Naive thymus-derived CD4-positive, alpha-beta T cell (primary cell): Measurements from ENCODE around the gene SLC66A2. TPM values are rescaled to one million over a fixed set of nuclear protein-coding genes. Genes with fewer than 3 reads are reported as not detected.
"Not testable (repeated sequence)": the region's sequence is repeated elsewhere in the genome, so short reads cannot be mapped to it uniquely, and the experiment has no call there.

Source experiments
- ATAC-seq: fragments of 150-1000 bp; cut with Tn5 transposase; 2 replicates; pipeline ENCODE4 v1.10.0; 2021; ENCODE audit warnings: mild to moderate bottlenecking, moderate library complexity
- CTCF ChIA-PET: fragments of 350-600 bp; sonication (Branson Sonifier 250); formaldehyde crosslinking; loops from one replicate; lab custom pipeline; 2021; ENCODE audit warnings: antibody characterized with exemption; lab: Charles Lee
- POLR2A ChIA-PET: fragments of 350-600 bp; sonication (Branson Sonifier 250); formaldehyde crosslinking; loops from one replicate; lab custom pipeline; 2021; ENCODE audit warnings: antibody characterized with exemption, inconsistent platforms; lab: Charles Lee
- DNase-seq, 9 donors: peaks; one replicate each; pipeline versions ENCODE4 v3.0.0 to v3.0.0-alpha.2; 2020 to 2022; ENCODE audit warnings: mixed read lengths in 1 of 9
- H3K27ac ChIP-seq: one replicate; pipeline ENCODE4 v1.7.0; 2013; ENCODE audit warnings: mild to moderate bottlenecking, low read depth, low read length, moderate library complexity
- H3K27me3 ChIP-seq, 2 donors: one replicate each; pipeline ENCODE4 v1.7.0; 2013; ENCODE audit warnings: low read length in 2 of 2, mild to moderate bottlenecking in 2 of 2, moderate library complexity in 2 of 2; ENCODE audit not compliant: control insufficient read depth in 2 of 2, insufficient read depth in 2 of 2
- H3K36me3 ChIP-seq, 3 experiments: 1 replicate in 2 of 3; 2 replicates in 1 of 3; pipeline ENCODE4 v1.7.0; 2013; ENCODE audit warnings: low read length in 3 of 3, mild to moderate bottlenecking in 3 of 3, moderate library complexity in 1 of 3; ENCODE audit not compliant: insufficient read depth in 3 of 3, control insufficient read depth in 2 of 3
- H3K4me1 ChIP-seq, 2 donors: one replicate each; pipeline ENCODE4 v1.7.0; 2013; ENCODE audit warnings: low read length in 2 of 2, mild to moderate bottlenecking in 2 of 2, moderate library complexity in 1 of 2; ENCODE audit not compliant: control insufficient read depth in 2 of 2, insufficient read depth in 2 of 2
- H3K4me3 ChIP-seq: 2 replicates; pipeline ENCODE4 v1.7.0; 2013; ENCODE audit warnings: mild to moderate bottlenecking, low read length
- H3K9me3 ChIP-seq, 3 experiments: 1 replicate in 2 of 3; 2 replicates in 1 of 3; pipeline ENCODE4 v1.7.0; 2013; ENCODE audit warnings: low read length in 3 of 3; ENCODE audit not compliant: control insufficient read depth in 2 of 3
- H3K27ac Mint-ChIP-seq, 9 donors: one replicate each; pipeline ENCODE4 v1.8.0; 2020 to 2022; ENCODE audit warnings: mixed read lengths in 9 of 9, mild to moderate bottlenecking in 8 of 9, moderate library complexity in 5 of 9, inconsistent platforms in 2 of 9
- H3K27me3 Mint-ChIP-seq, 5 donors: one replicate each; pipeline ENCODE4 v1.8.0; 2021 to 2022; ENCODE audit warnings: mixed read lengths in 5 of 5, mild to moderate bottlenecking in 1 of 5
- H3K36me3 Mint-ChIP-seq, 5 donors: one replicate each; pipeline ENCODE4 v1.8.0; 2020 to 2022; ENCODE audit warnings: mixed read lengths in 5 of 5, mild to moderate bottlenecking in 3 of 5, inconsistent platforms in 1 of 5
- H3K4me1 Mint-ChIP-seq, 7 donors: one replicate each; pipeline ENCODE4 v1.8.0; 2020 to 2022; ENCODE audit warnings: mixed read lengths in 7 of 7, mild to moderate bottlenecking in 3 of 7, inconsistent platforms in 1 of 7
- H3K4me3 Mint-ChIP-seq, 10 donors: one replicate each; pipeline ENCODE4 v1.8.0; 2020 to 2022; ENCODE audit warnings: mild to moderate bottlenecking in 10 of 10, mixed read lengths in 10 of 10, moderate library complexity in 6 of 10, inconsistent platforms in 2 of 10
- H3K9me3 Mint-ChIP-seq, 11 donors: one replicate each; pipeline ENCODE4 v1.8.0; 2020 to 2022; ENCODE audit warnings: mixed read lengths in 11 of 11, mild to moderate bottlenecking in 4 of 11, inconsistent platforms in 1 of 11, moderate library complexity in 1 of 11
- intact Hi-C, 2 donors: fragments of 100-400 bp; cut with micrococcal nuclease; formaldehyde crosslinking; loops; one replicate each; pipeline ENCODE4 v1.15.1; 2023
- polyA plus RNA-seq, 2 donors: library from polyadenylated mRNA; unstranded; fragments of 300-500 nt; fragmentation: Illumina TruSeq; gene quantifications; one replicate each; pipeline ENCODE4 v1.2.3, GENCODE V29; 2021
- total RNA-seq, 6 experiments: library from RNA in 5 of 6; stranded (reverse) in 5 of 6; gene quantifications; 1 replicate in 5 of 6; 2 replicates in 1 of 6; pipeline ENCODE4 v1.2.3 and lab custom pipeline; 2021 to 2026

The SLC66A2 gene
- 100 to 1,000 TPM in 1 of 5 experiments, 10 to 100 TPM in 4; 30.7 to 106 (median 40.4) TPM for total RNA-seq
- 10 to 100 TPM; 14.9 to 20.2 TPM for polyA plus RNA-seq
- total RNA-seq (lab: John Stamatoyannopoulos, UW): 40.7 reads per million, percentile 66 among the genes with 10 or more reads in this experiment

GRCh38 chr18:79951545-79952455, at the start of gene SLC66A2:
Gene SLC66A2 (minus strand): TSS chr18:79951653. CDS start chr18:79950926, 727 bp downstream.
- ATAC-seq: peak; percentile 94
- Histone ChIP-seq H3K36me3 (peaks cover 0 to 13% (median 0%) of the 10 kb centered on the region in 3 experiments), H3K27ac (peak within 1 kb of the TSS; percentile 88), H3K4me1 (peaks cover 7 to 25% of the 10 kb centered on the region in 2 donors), H3K4me3 (peak within 1 kb of the TSS; percentile 65), H3K27me3 (no peaks in the 10 kb centered on the region), H3K9me3 (no peaks in the 10 kb centered on the region)
- H3K4me3 Mint-ChIP-seq: peak within 1 kb of the TSS; percentile 78 to 93 (median 87)
- peaks cover 16 to 37% (median 32%) of the 10 kb centered on the region in 7 donors for H3K4me1 Mint-ChIP-seq
- intact Hi-C loops: loop anchor here (1.0 to 10.0 kb wide), 13 partner anchors 9 to 883 kb away; partner anchors contain the start of genes ADNP2 (in 2 of the 2), ATP9B (in 2 of the 2), CTDP1 (in 2 of the 2) and HSBP1L1 (in 2 of the 2)
- ChIA-PET POLR2A (interaction anchor here (1.4 to 2.5 kb wide), 5 partner anchors 10 to 36 kb away, joined by 3 to 11 read pairs (median 8); partner anchors contain the start of genes HSBP1L1 and TXNL4A), CTCF (interaction anchor here (1.2 kb wide), 1 partner anchor 83 kb away, joined by 3 read pairs; no protein-coding TSS in a partner anchor)
- H3K27ac Mint-ChIP-seq: peak within 1 kb of the TSS; percentile 55 to 90 (median 80)
- no peaks in the 10 kb centered on the region for H3K27me3 Mint-ChIP-seq
- peaks cover 0 to 5% (median 0%) of the 10 kb centered on the region in 5 donors for H3K36me3 Mint-ChIP-seq
- H3K9me3 Mint-ChIP-seq: no peaks in the 10 kb centered on the region
- peak; percentile 80 to 98 (median 90) for DNase-seq

GRCh38 chr18:80000877-80001276, 49.4 kb upstream of the SLC66A2 start:
- Mint-ChIP-seq H3K4me3 (no peak overlapping the region), H3K36me3 (peaks cover 0 to 19% (median 3%) of the 10 kb centered on the region in 5 donors), H3K27ac (no peak overlapping the region), H3K27me3 (no peaks in the 10 kb centered on the region), H3K9me3 (peaks cover 5 to 34% (median 12%) of the 10 kb centered on the region in 11 donors), H3K4me1 (no peaks in the 10 kb centered on the region)
- H3K27ac ChIP-seq: no peak overlapping the region
- no peak overlapping the region for H3K4me3 ChIP-seq
- H3K36me3 ChIP-seq: no peaks in the 10 kb centered on the region
- H3K27me3 ChIP-seq: no peaks in the 10 kb centered on the region
- intact Hi-C loops: no loop called here
- ATAC-seq (no peak), DNase-seq (no peak)
- CTCF ChIA-PET: no interaction called here
- no peaks in the 10 kb centered on the region for H3K4me1 ChIP-seq
- POLR2A ChIA-PET: no interaction called here
- peaks cover 0 to 14% (median 0%) of the 10 kb centered on the region in 3 experiments for H3K9me3 ChIP-seq

- Mint-ChIP-seq H3K36me3 (peaks cover 0 to 17% (median 3%) of the 10 kb centered on the region in 5 donors), H3K9me3 (peaks cover 5 to 34% (median 12%) of the 10 kb centered on the region in 11 donors), H3K27ac (peak overlapping the region in 1 of 9 donors; percentile 3)
- CTCF ChIA-PET, H3K4me1 ChIP-seq, DNase-seq, H3K4me3 Mint-ChIP-seq, H3K27me3 ChIP-seq, POLR2A ChIA-PET, intact Hi-C loops, H3K27ac ChIP-seq, ATAC-seq, H3K36me3 ChIP-seq, H3K27me3 Mint-ChIP-seq, H3K4me1 Mint-ChIP-seq, H3K4me3 ChIP-seq: not testable (repeated sequence)
- peaks cover 0 to 14% (median 0%) of the 10 kb centered on the region in 3 experiments for H3K9me3 ChIP-seq
These were observed 48.2 kb upstream of the SLC66A2 start for GRCh38 chr18:79999701-80000100.

- Histone ChIP-seq H3K36me3 (peaks cover 0 to 5% (median 0%) of the 10 kb centered on the region in 3 experiments), H3K4me1 (peaks cover 11 to 18% of the 10 kb centered on the region in 2 donors), H3K4me3 (no peak overlapping the region), H3K9me3 (no peaks in the 10 kb centered on the region), H3K27ac (no peak overlapping the region), H3K27me3 (no peaks in the 10 kb centered on the region)
- ChIA-PET CTCF (no interaction called here), POLR2A (no interaction called here)
- intact Hi-C loops: no loop called here
- Mint-ChIP-seq H3K27ac (no peak overlapping the region), H3K36me3 (peaks cover 0 to 5% (median 0%) of the 10 kb centered on the region in 5 donors), H3K4me3 (no peak overlapping the region), H3K9me3 (peaks cover 0 to 1% (median 0%) of the 10 kb centered on the region in 11 donors), H3K4me1 (peaks cover 13 to 20% (median 16%) of the 10 kb centered on the region in 7 donors), H3K27me3 (peaks cover 0 to 7% (median 0%) of the 10 kb centered on the region in 5 donors)
- DNase-seq (no peak), ATAC-seq (no peak)
These were observed 40.0 kb upstream of the SLC66A2 start for GRCh38 chr18:79991494-79991893.

- DNase-seq (no peak), ATAC-seq (no peak)
- ChIA-PET POLR2A (interaction anchor here (0.6 to 3.3 kb wide), 3 partner anchors 23 to 214 kb away, joined by 3 to 19 read pairs (median 4); partner anchors contain the start of gene HSBP1L1), CTCF (no interaction called here)
- Mint-ChIP-seq H3K27me3 (peaks cover 0 to 5% (median 0%) of the 10 kb centered on the region in 5 donors), H3K36me3 (peaks cover 0 to 11% (median 4%) of the 10 kb centered on the region in 5 donors), H3K4me1 (peaks cover 25 to 40% (median 33%) of the 10 kb centered on the region in 7 donors), H3K9me3 (peaks cover 0 to 1% (median 0%) of the 10 kb centered on the region in 11 donors), H3K4me3 (peak overlapping the region; percentile 80 to 97 (median 92)), H3K27ac (peak overlapping the region; percentile 85 to 98 (median 95))
- Histone ChIP-seq H3K27ac (peak overlapping the region; percentile 93), H3K36me3 (peaks cover 0 to 12% (median 0%) of the 10 kb centered on the region in 3 experiments), H3K9me3 (no peaks in the 10 kb centered on the region), H3K4me3 (peak overlapping the region; percentile 94), H3K27me3 (no peaks in the 10 kb centered on the region), H3K4me1 (peaks cover 20 to 23% of the 10 kb centered on the region in 2 donors)
- intact Hi-C loops: loop anchor here (2.0 to 10.0 kb wide), 5 partner anchors 194 to 920 kb away; partner anchors contain the start of genes ATP9B (in 1 of the 2) and KCNG2 (in 1 of the 2)
These were observed 37.7 kb upstream of the SLC66A2 start for GRCh38 chr18:79989195-79989497.
